DOHH2 (cell line): ENCODE results near the gene TMEM123.

Experiments used
- H3F3A ChIP-seq: fragments of 200-600 bp; sonication (generic), shearing (Covaris generic); 2 replicates; pipeline ENCODE4 v1.6.0; 2016; ENCODE audit warnings: antibody characterized with exemption, mild to moderate bottlenecking; ENCODE audit not compliant: control insufficient read depth, insufficient read depth
- H3K27ac ChIP-seq: fragments of 200-600 bp; sonication (generic); 2 replicates; pipeline ENCODE4 v1.5.1; 2014; ENCODE audit warnings: low read depth, mild to moderate bottlenecking, low read length, moderate library complexity
- H3K27me3 ChIP-seq: fragments of 200-600 bp; sonication (generic); 2 replicates; pipeline ENCODE4 v1.6.1; 2014; ENCODE audit warnings: mild to moderate bottlenecking, low read length, mixed read lengths; ENCODE audit not compliant: control insufficient read depth
- H3K36me3 ChIP-seq: fragments of 200-600 bp; sonication (generic); 2 replicates; pipeline ENCODE4 v1.6.1; 2014; ENCODE audit warnings: mild to moderate bottlenecking, low read length, moderate library complexity, mixed read lengths; ENCODE audit not compliant: control insufficient read depth
- H3K4me1 ChIP-seq: fragments of 200-600 bp; sonication (generic); 2 replicates; pipeline ENCODE4 v1.6.1; 2014; ENCODE audit warnings: mild to moderate bottlenecking, low read length, mixed read lengths; ENCODE audit not compliant: control insufficient read depth
- H3K4me2 ChIP-seq: fragments of 200-600 bp; sonication (generic); 2 replicates; pipeline ENCODE4 v1.6.0; 2014; ENCODE audit warnings: mild to moderate bottlenecking, low read length, moderate library complexity
- H3K4me3 ChIP-seq: fragments of 200-600 bp; sonication (generic); 2 replicates; pipeline ENCODE4 v1.5.1; 2014; ENCODE audit warnings: mild to moderate bottlenecking, low read length, mixed read lengths
- H3K79me2 ChIP-seq: fragments of 200-600 bp; sonication (generic); 2 replicates; pipeline ENCODE4 v1.6.1; 2014; ENCODE audit warnings: mild to moderate bottlenecking, low read length, mixed read lengths; ENCODE audit not compliant: control insufficient read depth
- H3K9me2 ChIP-seq: fragments of 200-600 bp; sonication (generic); replicated peaks from 2 replicates; pipeline ENCODE4 v1.6.1; 2014; ENCODE audit warnings: mild to moderate bottlenecking, low read length, mixed read lengths; ENCODE audit not compliant: control insufficient read depth
- H3K9me3 ChIP-seq: fragments of 200-600 bp; sonication (generic); 2 replicates; pipeline ENCODE4 v1.6.1; 2014; ENCODE audit warnings: antibody characterized with exemption, low read length, mixed read lengths; ENCODE audit not compliant: control insufficient read depth, insufficient read depth
- H4K20me1 ChIP-seq: fragments of 200-600 bp; sonication (generic); 2 replicates; pipeline ENCODE4 v1.6.0; 2014; ENCODE audit warnings: low read depth, mild to moderate bottlenecking, antibody characterized with exemption, low read length, moderate library complexity; ENCODE audit not compliant: control insufficient read depth, insufficient read depth
- CTCF ChIP-seq: fragments of 200-600 bp; sonication (generic); IDR thresholded peaks from one replicate; pipeline ENCODE4 v1.5.1; 2014; ENCODE audit warnings: antibody characterized with exemption, mild to moderate bottlenecking, low read depth, low read length; ENCODE audit not compliant: poor library complexity, severe bottlenecking
- EZH2phosphoT487 ChIP-seq: fragments of 200-600 bp; sonication (generic); IDR thresholded peaks from 2 replicates; pipeline ENCODE4 v1.6.1; 2017; ENCODE audit warnings: borderline replicate concordance, mild to moderate bottlenecking, antibody characterized with exemption, low read length, moderate library complexity, mixed read lengths

The TMEM123 gene

GRCh38 chr11:102431404-102431803 is 21.2 kb downstream of the TMEM123 start:
- Histone ChIP-seq H3K4me1 (peaks cover 42% of the 10 kb centered on the region), H4K20me1 (peaks cover 9% of the 10 kb centered on the region; the same call in 1 of the 2 replicates), H3K36me3 (peaks cover 78% of the 10 kb centered on the region)

GRCh38 chr11:102430158-102430836 is 22.3 kb downstream of the TMEM123 start:
- Histone ChIP-seq H3K9me2 (no peaks in the 10 kb centered on the region), H3K79me2 (peaks cover 97% of the 10 kb centered on the region), H4K20me1 (peaks cover 9% of the 10 kb centered on the region; the same call in 1 of the 2 replicates), H3K4me2 (peak overlapping the region; percentile 37), H3K36me3 (peaks cover 76% of the 10 kb centered on the region), H3K27ac (peak overlapping the region; percentile 54), H3K9me3 (peaks cover 30% of the 10 kb centered on the region), H3K27me3 (no peaks in the 10 kb centered on the region), H3K4me1 (peaks cover 44% of the 10 kb centered on the region), H3F3A (peaks cover 8% of the 10 kb centered on the region), H3K4me3 (peak overlapping the region; percentile 7)
- TF ChIP-seq CTCF (no peak), EZH2phosphoT487 (no peak)

More at GRCh38 chr11:102431404-102431803, 21.2 kb downstream of the TMEM123 start:
- Histone ChIP-seq H3K4me3 (peak overlapping the region; percentile 7), H3K9me2 (no peaks in the 10 kb centered on the region), H3K79me2 (peaks cover 97% of the 10 kb centered on the region), H3K9me3 (peaks cover 34% of the 10 kb centered on the region), H3K4me2 (peak overlapping the region; percentile 37), H3K27ac (peak overlapping the region; percentile 54), H3F3A (peaks cover 8% of the 10 kb centered on the region), H3K27me3 (no peaks in the 10 kb centered on the region)
- no peak for TF ChIP-seq CTCF
- TF ChIP-seq EZH2phosphoT487 = no peak

- Histone ChIP-seq H4K20me1 (peaks cover 13% of the 10 kb centered on the region; the same call in 1 of the 2 replicates), H3K79me2 (peaks cover 98% of the 10 kb centered on the region), H3F3A (peaks cover 8% of the 10 kb centered on the region), H3K4me2 (peak overlapping the region; percentile 37), H3K4me3 (0 out of 2 replicates have a peak overlapping the region, but pooled peaks have one; percentile 7), H3K27me3 (no peaks in the 10 kb centered on the region), H3K9me3 (peaks cover 26% of the 10 kb centered on the region), H3K36me3 (peaks cover 78% of the 10 kb centered on the region), H3K4me1 (peaks cover 44% of the 10 kb centered on the region), H3K9me2 (no peaks in the 10 kb centered on the region), H3K27ac (peak overlapping the region; percentile 54)
- TF ChIP-seq CTCF (no peak), EZH2phosphoT487 (no peak)
Observed at GRCh38 chr11:102429691-102430090, 22.9 kb downstream of the TMEM123 start.
